Activated CD4-positive, alpha-beta T cell treated with anti-CD3 and anti-CD28 coated beads, Interleukin-10, Interleukin-2, amounts not matched to agents 100 ng/mL and 50 ng/mL, durations not matched to agents 16 hours and 8 hours (primary cell): ENCODE measurements around the gene SYT14.
"Not testable (repeated sequence)": the region's sequence is repeated elsewhere in the genome, so short reads cannot be mapped to it uniquely, and the experiment has no call there.

Experiments used
- DNase-seq: peaks from one replicate; pipeline ENCODE4 v3.0.0-alpha.2; 2020

SYT14 gene

GRCh38 chr1:210124736-210125135, 186.7 kb downstream of the SYT14 start:
- DNase-seq = no peak

GRCh38 chr1:210125143-210125542, 187.1 kb downstream of the SYT14 start:
- no peak for DNase-seq

GRCh38 chr1:210129092-210129491, 191.1 kb downstream of the SYT14 start:
- peak; percentile 9 for DNase-seq

GRCh38 chr1:210129759-210130158, 191.7 kb downstream of the SYT14 start:
- peak; percentile 77 for DNase-seq

- DNase-seq = no peak
These were observed 194.6 kb downstream of the SYT14 start for GRCh38 chr1:210132582-210132981.

GRCh38 chr1:210143465-210144062, 205.5 kb downstream of the SYT14 start:
- peak; percentile 52 for DNase-seq

GRCh38 chr1:210144736-210145135, 206.7 kb downstream of the SYT14 start:
- no peak for DNase-seq

GRCh38 chr1:210151052-210151672, 213.1 kb downstream of the SYT14 start:
- no peak for DNase-seq

- no peak for DNase-seq
These were observed 221.2 kb downstream of the SYT14 start for GRCh38 chr1:210159211-210159610.

GRCh38 chr1:210170220-210170619, 232.2 kb downstream of the SYT14 start:
- no peak for DNase-seq

GRCh38 chr1:210174133-210174532, 236.1 kb downstream of the SYT14 start:
- DNase-seq = no peak

- DNase-seq = no peak
These were observed 247.0 kb downstream of the SYT14 start for GRCh38 chr1:210185063-210185462.

GRCh38 chr1:210187849-210188606, 250.0 kb downstream of the SYT14 start:
- not testable (repeated sequence) for DNase-seq

- DNase-seq = no peak
These were observed 251.4 kb downstream of the SYT14 start for GRCh38 chr1:210189426-210189825.

GRCh38 chr1:210195635-210196160, 257.7 kb downstream of the SYT14 start:
- DNase-seq = no peak

GRCh38 chr1:210196266-210196665, 258.2 kb downstream of the SYT14 start:
- not testable (repeated sequence) for DNase-seq

- no peak for DNase-seq
These were observed 260.8 kb downstream of the SYT14 start for GRCh38 chr1:210198840-210199239.

GRCh38 chr1:210200124-210200736, 262.2 kb downstream of the SYT14 start:
- no peak for DNase-seq

- no peak for DNase-seq
These were observed 263.7 kb downstream of the SYT14 start for GRCh38 chr1:210201681-210202080.

- no peak for DNase-seq
These were observed 269.8 kb downstream of the SYT14 start for GRCh38 chr1:210207597-210208450.

- no peak for DNase-seq
These were observed 275.3 kb downstream of the SYT14 start for GRCh38 chr1:210213335-210213734.
